EL (cell line): ENCODE measurements around the gene GNAT3.
A peak's percentile ranks its signal among the peaks of the same experiment; 100 is the strongest.

ENCODE experiments used
- DNase-seq: peaks from one replicate; pipeline ENCODE4 v3.0.0-alpha.2; 2016

Gene GNAT3

DNA sequence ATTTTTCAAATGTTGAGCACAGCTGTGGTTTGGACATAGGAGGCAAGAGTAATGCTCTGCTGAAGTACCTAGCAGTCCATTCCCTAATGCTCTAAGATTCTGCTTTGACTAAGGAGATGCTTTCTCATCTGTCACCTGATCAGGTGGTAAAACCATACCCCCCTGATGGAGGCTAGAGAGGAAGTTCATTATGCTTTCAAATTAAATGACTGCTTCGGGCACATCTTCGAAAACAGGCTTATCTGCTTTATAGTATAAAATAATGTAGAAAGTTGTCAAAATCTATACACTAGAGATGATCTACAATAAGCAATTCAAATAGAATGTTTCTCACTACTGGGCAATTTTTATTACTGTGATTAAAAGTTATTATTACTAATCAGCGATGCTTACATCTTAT, at the start of gene GNAT3:
TSS of gene GNAT3 (minus strand) at position 101 of the 400 bp plus-strand sequence. CDS start 138 bp downstream, outside the sequence.
- DNase-seq = no peak

DNA sequence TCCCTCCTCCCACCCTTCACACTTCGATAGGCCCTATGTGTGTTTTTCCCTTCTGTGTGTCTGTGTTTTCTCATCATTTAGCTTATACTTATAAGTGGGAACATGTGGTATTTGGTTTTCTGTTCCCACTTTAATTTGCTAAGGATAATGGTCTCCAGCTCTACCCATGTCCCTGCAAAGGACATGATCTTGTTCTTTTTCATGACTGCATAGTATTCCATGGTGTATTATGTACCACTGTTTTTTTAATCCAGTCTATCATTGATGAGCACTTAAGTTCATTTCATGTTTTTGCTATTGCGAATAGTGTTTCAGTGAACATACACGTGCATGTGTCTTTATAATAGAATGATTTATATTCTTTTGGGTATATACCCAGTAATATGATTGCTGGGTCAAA, 46.3 kb upstream of the GNAT3 start:
- DNase-seq = no peak

DNA sequence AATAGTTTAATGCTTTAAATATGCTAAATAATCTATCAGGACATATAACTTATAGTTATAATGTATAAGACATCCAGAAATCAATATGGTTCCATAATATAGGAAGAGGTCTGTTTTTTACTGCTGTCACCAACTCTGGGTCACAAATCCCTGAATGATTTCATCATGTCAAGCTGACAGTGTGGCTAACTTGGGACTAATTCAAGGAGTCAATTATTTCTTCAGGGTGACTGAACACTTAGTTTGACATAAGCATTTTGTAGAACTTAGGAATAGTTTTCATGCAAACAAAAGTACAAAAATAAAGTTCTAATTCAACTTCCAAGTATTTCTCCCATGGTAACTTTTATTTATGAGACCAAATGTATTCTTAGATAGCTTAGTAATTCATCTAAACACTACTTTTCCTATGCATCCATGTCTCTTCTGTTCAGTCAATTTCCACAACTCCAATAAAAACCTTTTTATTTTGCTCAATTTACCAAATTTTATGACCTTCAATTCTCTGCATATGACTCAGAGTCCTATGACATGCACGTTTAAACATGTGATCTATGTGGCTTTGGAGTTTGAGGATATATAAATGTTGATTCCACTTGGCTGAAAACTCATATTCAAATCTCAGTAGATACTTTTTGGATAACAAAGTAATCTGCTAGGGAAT, 40.3 kb upstream of the GNAT3 start:
- peak; percentile 69 for DNase-seq

DNA sequence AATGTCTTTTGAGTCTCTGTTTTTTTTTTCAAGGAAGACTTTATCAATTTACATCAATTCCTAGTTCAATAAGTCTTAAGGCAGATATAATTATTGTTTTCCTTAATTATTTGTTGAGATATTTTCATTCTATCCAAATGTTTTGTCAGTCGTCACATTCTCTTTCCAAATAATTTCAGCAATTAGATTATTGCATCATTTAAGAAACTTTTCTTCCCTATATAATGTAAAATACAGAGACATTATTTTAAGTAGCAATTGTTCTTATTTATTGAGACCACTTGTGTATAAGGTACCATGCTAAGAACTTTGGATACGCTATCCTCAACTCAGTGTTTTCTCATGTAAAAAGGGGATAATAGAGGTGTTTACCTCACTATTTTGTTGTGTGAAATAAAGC, 38.1 kb upstream of the GNAT3 start:
- DNase-seq = no peak

DNA sequence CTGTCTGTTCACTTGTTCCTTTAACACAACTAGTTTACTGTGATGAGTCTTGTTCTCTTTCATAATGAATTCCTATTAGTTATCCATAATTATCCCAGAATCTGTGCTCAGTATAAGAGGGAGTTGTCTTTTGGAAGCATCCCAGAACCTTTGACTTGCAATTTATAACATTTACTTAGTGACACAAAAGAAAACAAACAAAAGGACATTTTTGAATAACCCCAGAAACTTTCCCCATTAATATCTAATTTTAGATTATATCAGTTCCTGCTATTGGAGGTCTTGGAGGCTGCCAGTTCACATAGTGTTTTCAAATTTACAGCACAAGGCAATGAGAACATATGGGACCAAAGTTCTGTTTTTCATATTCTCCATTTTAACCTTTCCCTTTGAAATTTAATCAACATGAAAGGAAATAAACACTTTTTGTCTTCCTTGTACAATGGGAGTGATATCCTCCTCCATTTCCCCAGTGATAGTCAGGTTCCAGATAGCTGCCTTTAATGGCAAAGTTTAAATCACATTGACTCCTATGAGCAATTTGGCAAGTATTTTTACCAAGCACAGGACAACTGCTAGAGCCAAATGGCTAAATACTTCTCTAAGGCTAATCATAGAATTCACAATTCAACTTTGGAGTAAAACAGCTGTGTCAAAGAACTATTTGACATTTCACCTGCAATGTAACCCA, 37.1 kb upstream of the GNAT3 start:
- no peak for DNase-seq

DNA sequence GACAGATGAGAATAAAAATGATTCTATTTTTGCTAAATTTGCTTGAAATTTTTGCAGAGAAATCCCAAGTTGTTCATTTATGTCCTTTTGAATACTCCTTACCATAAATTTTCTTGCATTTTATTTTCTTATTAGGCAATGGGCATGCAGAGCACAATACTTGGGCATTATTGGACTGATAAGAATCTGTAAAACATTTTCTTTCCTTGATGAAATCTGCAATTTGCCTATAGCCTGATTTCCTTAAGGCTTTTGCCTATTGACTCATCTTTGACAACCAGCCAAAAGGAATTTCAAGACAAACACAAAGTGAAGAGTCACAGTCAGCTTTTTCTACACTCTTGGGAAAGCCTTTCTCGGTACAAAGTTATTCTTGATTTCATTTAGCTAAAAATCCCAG, 30.5 kb upstream of the GNAT3 start:
- peak; percentile 94 for DNase-seq

DNA sequence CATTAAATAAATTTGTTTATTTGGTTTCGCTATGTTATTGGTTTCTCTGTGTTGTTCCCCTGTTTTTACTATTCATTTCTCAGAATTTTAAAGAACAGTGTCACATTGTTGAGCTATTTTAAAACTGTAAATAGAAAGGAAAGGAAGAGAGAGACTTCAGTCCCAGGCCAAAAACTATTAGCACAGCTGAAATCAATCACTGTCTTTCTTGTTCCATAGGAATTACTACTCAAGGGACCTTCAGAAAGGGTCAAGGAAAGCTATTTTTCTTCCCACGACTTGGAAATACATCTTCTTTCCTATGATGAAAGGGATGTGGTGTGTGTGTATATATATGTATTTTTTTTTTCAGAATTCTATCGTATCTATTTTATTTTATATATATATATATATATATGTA, 29.0 kb upstream of the GNAT3 start:
- DNase-seq = no peak

DNA sequence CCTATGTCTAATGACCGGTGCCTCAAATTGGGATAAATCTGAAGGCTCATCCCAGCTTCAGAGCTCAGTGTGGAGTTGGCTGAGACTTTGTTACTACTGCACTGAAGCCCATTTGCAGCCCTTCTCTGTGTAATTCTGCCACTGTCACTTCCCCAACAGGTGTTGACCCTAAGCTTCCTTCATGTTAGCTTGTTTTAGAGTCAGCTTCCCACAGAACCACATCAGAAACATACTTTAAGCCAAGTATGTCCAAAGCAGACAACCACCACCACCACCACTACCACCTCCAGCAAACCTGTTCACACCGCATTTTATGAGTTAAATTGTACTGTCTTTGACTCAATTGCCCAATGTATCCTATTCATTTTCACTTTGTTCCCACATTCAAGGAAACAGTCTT, 25.2 kb upstream of the GNAT3 start:
- DNase-seq = no peak

DNA sequence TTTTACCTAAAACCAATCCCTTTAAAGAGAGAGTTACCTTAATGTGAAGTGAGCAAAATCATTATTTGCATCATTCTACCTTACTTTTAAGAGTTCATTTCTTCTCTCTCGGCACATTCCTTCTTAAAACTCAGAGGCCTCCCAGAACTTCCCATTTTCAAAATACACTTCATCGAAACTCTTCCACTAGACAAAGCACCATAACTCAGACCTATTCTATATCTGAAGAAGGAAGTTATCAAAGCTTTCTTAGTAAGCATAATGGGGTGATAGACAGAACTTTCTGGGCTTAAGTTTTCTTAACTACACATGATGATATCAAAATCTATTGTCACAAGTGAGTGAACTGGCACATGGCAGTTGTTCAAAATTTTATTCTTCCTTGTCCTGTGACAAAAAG, 24.6 kb upstream of the GNAT3 start:
- DNase-seq = no peak

DNA sequence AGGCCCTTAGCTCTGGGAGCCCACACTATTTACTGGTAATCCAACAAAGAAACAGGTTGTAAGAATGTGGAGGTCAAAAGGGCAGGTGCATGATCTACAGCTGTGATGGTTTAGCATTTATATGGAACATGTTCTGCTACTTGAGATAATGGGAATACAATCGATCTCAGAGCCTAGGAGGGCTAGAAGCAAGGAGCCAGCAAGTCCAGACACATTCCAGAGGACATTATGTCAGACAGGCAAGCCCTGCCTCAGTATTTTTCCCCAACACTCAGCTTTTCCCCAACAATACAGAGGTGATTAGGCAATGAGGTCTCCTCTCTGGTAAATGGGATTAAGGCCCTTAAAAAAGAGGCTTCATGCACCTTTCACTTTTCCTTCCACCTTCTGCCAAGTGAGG, 21.4 kb upstream of the GNAT3 start:
- DNase-seq = peak; percentile 45

DNA sequence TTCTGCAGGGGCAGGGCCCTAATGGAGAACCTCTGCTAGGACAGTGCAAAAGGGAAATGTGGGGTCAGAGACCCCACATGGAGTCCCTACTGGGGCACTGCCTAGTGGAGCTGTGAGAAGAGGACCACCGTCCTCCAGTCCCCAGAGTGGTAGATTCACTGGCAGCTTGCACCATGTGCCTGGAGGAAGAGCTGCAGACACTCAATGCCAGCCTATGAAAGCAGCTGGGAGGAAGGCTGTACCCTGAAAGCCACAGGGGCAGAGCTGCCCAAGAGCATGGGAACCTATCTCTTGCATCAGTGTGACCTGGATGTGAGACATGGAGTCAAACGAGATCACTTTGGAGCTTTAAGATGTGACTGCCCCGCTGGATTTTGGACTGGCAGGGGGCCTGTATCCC, 20.3 kb upstream of the GNAT3 start:
- no peak for DNase-seq

DNA sequence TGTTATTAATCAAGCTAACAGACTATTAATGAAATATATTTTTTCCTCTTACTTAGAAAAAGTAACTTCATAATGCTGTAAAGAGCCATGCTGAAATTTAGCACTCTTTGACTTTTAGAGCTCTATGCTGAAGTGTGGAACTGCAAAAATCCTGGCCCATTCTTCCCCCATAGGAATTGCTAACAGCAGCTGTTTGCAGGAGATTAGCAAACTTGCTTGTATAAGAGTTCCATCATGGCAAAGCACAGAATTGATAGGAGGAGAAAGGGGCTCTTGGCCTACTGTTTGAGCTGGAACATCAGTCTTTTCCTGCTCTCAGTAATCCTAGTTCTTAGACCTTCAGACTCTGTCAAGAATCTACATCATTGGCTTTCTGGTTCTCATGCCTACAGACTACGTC, 18.3 kb upstream of the GNAT3 start:
- no peak for DNase-seq

DNA sequence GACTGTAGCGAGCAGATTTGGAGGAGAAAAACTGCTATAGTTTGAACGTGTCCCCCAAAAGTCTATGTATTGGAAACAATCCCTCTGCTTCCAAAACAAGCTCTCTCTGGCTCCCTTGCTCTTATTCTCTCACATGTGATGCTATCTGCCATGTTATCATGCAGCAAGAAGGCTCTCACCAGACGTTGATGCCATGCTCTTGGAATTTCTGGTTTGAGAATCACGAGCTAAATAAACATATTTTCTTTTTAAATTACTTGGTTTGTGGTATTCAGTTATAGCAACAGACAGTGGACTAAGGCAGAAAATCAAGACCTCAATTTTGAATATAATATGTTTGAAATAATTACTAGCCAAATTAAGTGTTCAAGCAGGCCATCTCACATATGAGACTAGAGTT, 17.5 kb upstream of the GNAT3 start:
- peak; percentile 53 for DNase-seq

DNA sequence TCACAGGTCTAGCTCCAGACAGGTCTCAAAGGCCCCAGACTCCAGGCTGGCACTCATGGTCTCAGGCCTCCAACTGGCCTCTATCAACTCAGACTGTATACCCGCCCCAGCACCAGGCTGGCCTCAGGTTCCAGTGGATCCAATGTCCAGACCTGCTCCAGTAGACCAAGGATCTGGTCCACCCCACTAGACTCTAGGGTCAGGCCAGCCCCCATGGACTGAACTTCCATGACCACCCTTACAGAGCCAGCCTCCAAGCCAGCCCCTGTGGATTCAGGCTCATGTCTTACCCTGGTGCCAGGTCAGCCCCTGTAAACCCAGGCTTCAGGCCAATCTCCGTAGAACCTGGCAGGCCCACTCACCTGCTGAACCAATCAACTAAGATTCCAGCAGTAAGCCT, 16.8 kb upstream of the GNAT3 start:
- DNase-seq = no peak

DNA sequence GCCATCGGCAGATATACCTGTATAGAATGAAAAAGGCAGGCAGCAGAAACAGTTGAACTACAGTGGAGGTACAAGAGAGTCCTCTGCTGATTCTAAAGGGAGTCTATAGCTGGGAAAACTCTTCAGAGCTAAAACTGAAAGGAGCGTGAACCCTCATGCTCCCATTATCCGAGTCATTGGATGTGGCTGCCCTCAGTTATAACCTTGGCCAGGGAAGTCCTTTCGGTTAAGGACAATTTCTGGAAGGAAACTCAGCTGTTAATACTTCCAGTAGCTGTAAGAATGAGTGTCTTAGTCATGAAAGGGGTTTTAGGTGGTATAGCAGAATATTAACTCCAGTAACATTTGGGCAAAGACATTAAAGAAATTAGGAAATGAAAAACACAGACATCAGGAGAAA, 14.6 kb upstream of the GNAT3 start:
- no peak for DNase-seq

DNA sequence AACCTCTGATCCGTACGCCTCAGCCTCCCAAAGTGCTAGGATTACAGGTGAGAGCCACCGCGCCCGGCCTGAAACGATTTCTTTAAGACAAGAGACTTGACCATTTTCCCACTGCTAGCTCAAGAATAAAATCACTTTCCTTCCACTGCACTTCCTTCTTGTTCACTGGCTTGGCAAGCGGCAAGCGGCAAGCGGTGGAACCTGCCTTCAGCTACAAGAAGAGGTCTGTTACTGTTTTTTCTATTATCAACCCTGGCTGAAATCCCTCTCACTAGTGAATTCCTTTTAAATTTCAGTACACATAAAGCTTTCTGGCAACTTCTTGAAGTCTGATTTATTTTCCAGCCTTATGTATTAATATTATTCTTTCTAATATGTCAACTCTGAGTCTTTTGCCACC, 12.8 kb upstream of the GNAT3 start:
- DNase-seq = no peak

DNA sequence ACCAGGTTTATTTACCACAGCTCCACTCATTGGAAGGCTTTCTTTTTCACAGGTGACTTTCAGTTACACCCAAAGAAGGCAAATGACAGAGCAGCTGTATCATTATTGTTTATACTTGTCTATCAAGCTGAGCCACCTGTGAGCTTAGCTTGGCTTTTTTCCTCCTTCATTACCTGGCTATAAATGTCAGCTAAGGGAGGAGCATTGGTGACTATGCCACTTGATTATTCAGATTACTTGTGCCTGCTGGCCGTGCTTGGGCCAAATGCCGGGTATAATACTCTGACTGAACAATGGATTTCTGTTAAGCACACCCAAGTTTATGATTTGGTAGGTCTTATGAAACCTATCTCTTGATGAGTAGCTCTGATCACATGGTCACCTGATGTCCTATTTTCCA, 9.9 kb upstream of the GNAT3 start:
- no peak for DNase-seq

DNA sequence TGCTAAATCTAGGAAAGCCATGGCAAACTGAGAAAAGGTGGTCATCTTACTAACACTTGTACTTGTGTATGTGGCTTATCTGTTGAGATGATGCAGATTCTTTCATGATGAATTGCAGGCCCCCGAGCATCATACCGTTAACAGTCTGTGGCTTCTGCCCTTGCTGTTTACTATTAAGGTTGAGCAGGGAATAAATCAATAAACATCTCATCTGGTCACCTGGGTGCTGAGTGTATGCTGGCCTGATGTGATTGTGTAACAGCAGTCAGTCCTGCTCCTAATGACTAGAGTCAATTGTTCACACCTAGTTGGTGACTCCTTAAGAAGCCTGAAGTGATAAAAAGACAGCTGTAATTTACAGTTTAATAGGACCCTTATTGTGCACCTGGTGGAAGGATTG, 8.3 kb upstream of the GNAT3 start:
- DNase-seq = no peak

DNA sequence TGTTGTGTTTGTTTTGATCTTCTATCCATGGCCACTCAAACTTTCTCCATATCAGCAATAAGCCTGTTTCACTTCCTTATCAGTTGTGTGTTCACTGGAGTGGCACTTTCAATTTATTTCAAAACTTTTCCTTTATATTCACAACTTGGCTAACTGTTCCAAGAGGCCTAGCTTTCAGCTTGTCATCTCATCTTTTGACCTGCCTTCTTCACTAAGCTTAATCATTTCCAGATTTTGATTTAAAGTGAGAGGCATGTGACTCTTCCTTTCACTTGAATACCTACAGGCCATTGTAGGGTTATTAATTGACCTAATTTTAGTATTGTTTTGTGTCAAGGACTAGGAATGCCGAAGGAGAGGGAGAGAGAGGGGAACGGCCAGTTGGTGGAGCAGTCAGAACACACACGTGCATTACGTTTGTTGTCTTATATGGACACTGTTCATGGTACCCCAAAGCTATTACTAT, 5.5 kb upstream of the GNAT3 start:
- DNase-seq = no peak

DNA sequence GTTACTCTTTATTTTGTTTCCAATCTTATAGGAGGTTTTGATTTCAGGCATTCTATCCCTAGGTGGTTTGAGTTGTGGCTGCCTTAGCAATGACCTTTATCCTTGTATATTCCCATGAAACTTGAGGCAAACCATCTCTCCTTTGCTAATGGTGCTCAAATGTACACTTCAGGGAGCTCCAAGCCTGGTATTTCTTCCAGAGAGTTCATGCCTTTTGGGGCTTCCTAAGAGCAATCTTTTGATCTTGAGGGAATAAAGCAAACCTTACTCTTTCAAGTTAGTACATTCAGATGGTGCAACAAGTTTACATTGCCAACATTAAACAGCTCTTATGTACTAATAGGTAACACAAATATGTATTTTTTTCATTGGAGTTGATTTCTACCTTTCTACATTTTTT, 3.4 kb upstream of the GNAT3 start:
- DNase-seq = no peak

DNA sequence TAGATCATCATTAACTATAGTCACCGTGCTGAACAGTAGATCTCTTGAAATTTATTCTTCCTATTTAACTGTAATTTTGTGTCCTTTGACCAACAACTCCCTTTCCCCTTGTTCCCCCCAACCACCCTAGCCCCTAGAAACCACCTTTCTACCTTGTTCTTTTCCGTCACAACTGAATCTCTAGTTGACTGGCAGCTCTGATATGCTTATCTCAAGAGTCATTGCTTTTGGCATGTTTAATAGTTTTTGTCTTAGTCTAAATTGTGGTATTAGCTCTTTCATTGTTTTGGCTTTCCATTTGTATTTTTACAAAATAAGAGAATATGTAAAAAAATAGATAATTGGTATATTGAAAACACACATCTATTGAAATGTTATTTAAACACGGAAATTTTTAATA, 1.8 kb downstream of the GNAT3 start:
- DNase-seq = no peak

DNA sequence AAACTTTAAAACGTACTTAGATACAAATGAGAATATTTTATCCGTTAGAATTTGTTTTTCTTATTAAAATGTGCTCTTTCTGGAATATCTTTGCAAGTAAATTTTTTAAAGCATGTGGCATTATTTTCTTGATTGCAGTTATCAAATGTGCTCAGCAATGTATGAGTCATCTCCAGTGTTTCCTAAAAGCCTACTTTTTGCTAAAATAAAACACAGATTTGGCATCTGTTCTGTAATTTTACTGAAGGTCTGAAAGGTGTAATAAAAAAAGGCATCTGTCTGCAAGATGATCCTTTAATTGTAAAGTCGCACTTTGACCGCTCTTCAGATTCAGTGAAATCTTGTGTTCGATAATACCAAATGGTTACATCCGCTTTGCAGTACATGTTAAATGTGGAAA, 3.4 kb downstream of the GNAT3 start:
- no peak for DNase-seq

DNA sequence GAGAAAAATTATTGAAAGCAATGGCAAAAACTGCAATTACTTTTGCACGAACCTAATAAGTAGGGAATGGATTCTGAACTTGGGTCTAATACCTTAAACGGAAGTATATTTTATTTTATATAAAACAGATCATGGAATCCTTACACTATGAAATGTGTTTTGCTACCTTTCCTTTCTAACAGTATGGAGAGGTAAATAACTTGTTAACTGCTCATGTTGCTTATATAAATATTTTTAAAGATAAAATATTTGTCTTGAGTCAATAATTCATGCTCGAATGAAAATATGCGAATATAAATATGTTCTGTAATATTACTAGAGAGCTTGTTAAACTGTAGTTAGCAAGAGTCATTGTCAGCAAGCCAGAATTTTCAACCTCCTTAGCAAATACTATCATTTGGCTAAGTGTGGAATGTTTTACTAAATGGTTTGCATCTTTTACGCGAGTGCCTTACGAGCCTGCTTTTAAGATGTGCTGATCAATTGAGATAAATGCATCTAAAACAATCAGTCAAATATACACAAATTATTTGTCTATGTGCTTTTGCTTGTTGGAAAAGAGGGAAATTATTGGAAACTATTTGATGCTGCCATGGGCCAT, 5.9 kb downstream of the GNAT3 start:
- DNase-seq = no peak

DNA sequence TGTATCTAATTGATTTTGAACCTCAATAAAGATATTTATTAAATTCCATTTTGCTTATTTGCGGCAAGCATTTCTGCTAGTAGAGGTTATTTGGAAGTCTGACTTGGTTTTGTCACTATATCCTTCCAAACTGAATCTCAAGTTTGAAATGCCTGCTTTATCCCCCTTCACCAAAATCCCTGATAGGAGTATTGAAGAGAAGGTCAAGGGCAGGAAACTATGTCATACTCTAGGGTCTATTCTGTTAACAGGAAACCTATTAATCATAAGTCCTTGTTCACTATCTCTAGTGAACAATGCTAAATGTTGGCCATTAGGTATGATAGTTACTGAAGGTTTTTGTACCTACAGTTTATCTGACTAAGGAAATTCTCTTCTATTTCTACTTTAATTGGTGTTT, 11.5 kb downstream of the GNAT3 start:
- no peak for DNase-seq
